Spleen (tissue), 11 donors: ENCODE data around the gene OR5AP2. TPM values are rescaled to one million over a fixed set of nuclear protein-coding genes. Genes with fewer than 3 reads are reported as not detected.

Source experiments
- DNase-seq: peaks from one replicate; pipeline ENCODE4 v3.0.0-alpha.2; 2020
- H3K27ac ChIP-seq, 8 donors: fragments of 200-600 bp; sonication (generic) in 7 of 8; 1 replicate in 4 of 8; 2 replicates in 4 of 8; pipeline versions ENCODE4 v1.5.0 to v1.8.0; 2016 to 2021; ENCODE audit warnings: inconsistent platforms in 4 of 8, mild to moderate bottlenecking in 4 of 8, moderate library complexity in 1 of 8
- H3K27me3 ChIP-seq, 7 donors: fragments of 200-600 bp; sonication (generic) in 6 of 7; replicated peaks in 1 of 7; 1 replicate in 4 of 7; 2 replicates in 3 of 7; pipeline versions ENCODE4 v1.5.0 to v1.8.0; 2016 to 2021; ENCODE audit warnings: inconsistent platforms in 3 of 7, mild to moderate bottlenecking in 1 of 7
- H3K36me3 ChIP-seq, 6 donors: fragments of 200-600 bp; sonication (generic) in 5 of 6; 1 replicate in 4 of 6; 2 replicates in 2 of 6; pipeline versions ENCODE4 v1.5.0 to v1.8.0; 2016 to 2021; ENCODE audit warnings: inconsistent platforms in 2 of 6
- H3K4me1 ChIP-seq, 6 donors: fragments of 200-600 bp; sonication (generic) in 5 of 6; 1 replicate in 3 of 6; 2 replicates in 3 of 6; pipeline versions ENCODE4 v1.5.0 to v1.8.0; 2016 to 2021; ENCODE audit warnings: inconsistent platforms in 3 of 6
- H3K4me3 ChIP-seq, 8 donors: fragments of 200-600 bp; sonication (generic) in 7 of 8; 1 replicate in 4 of 8; 2 replicates in 4 of 8; pipeline versions ENCODE4 v1.5.0 to v1.8.0; 2016 to 2021; ENCODE audit warnings: inconsistent platforms in 4 of 8, mild to moderate bottlenecking in 4 of 8, moderate library complexity in 2 of 8
- H3K9me3 ChIP-seq, 8 donors: fragments of 200-600 bp; sonication (generic) in 7 of 8; 1 replicate in 4 of 8; 2 replicates in 4 of 8; pipeline versions ENCODE4 v1.5.0 to v1.8.0; 2016 to 2021; ENCODE audit warnings: inconsistent platforms in 4 of 8
- POLR2A ChIP-seq, 3 donors: fragments of 450-650 bp; IDR thresholded peaks; one replicate each; pipeline ENCODE4 v1.5.1; 2017; ENCODE audit warnings: antibody characterized with exemption in 3 of 3, mild to moderate bottlenecking in 1 of 3
- POLR2AphosphoS5 ChIP-seq, 3 donors: sonication (generic); formaldehyde crosslinking; IDR thresholded peaks; one replicate each; pipeline ENCODE4 v1.5.1; 2017; ENCODE audit warnings: antibody characterized with exemption in 3 of 3
- WGBS, 5 donors: extraction: QIAGEN DNeasy Blood & Tissue Kit in 3 of 5; methylation state at CpG; one replicate each; pipeline versions ENCODE4 v1.1.5 to v1.1.7; 2013 to 2018; 5-methylcytosine and 5-hydroxymethylcytosine counted together
- intact Hi-C: fragments of 100-400 bp; cut with DNase I; formaldehyde crosslinking; loops from one replicate; pipeline ENCODE4 v1.15.0; 2023; ENCODE audit warnings: low total_unique reads
- polyA plus RNA-seq, 3 donors: library from polyadenylated mRNA; stranded (reverse); fragments of 200-250 nt; gene quantifications; one replicate each; pipeline ENCODE4 v1.2.1, GENCODE V29; 2013
- total RNA-seq, 7 donors: library from RNA; depleted of rRNA in 3 of 7; stranded (reverse); fragments of >200 nt in 3 of 7; fragmentation: NEBNext Ultra II Directional in 4 of 7; extraction: Animal tissue kit (Norgen Biotek cat#: 25700) in 4 of 7; gene quantifications; one replicate each; pipeline versions ENCODE4 v1.1.0 to v1.2.1, GENCODE V29; 2016 to 2021
- TF ChIP-seq, protein P1 (sequence below), 11 experiments: fragments of 200-600 bp in 7 of 11; fragments of 450-650 bp in 4 of 11; sonication (generic) in 4 of 11; IDR thresholded peaks in 8 of 11; conservative IDR thresholded peaks in 3 of 11; 1 replicate in 7 of 11; 2 replicates in 4 of 11; pipeline versions ENCODE4 v1.4.0 to v1.8.0; 2016 to 2021; ENCODE audit warnings: antibody characterized with exemption in 11 of 11, inconsistent platforms in 4 of 11, mild to moderate bottlenecking in 1 of 11
- donor health status: healthy with polysubstance abuse.
- donor health status: DM: no; HTN: no; CAD: no; lungs with moderate emphysema.
- donor health status: DM: no; HTN: no; CAD: no.
- donor health status: Bipolar disorder and iron deficiency.
- donor health status: healthy.
- donor health status: DM: no; HTN: no; CAD: no.
- donor health status: DM: yes; HTN: yes; CAD: no.

OR5AP2 gene
- total and polyA plus RNA-seq, 10 donors = not detected

DNA sequence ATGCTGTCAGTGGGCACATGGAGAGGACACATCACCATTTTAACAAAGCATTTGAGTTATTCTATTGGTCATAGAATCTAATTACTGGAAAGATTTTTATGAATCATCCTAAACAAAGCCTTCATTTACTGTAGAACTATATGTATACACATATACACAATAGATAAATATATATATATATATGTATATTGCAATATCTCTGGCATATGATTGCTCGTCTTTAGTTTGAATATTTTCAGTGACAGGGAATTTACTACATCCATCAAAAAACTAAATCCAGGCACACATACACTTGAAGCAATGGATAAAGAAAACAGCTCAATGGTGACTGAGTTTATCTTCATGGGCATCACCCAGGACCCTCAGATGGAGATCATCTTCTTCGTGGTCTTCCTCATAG, 21.1 kb upstream of the OR5AP2 start, which contains the start of gene OR5AR1:
Gene OR5AR1 (plus strand): TSS at position 301 of the 400 bp plus-strand sequence. CDS start 0 bp downstream, at position 301.
- Histone ChIP-seq H3K9me3 (no peaks in the 10 kb centered on the region), H3K36me3 (no peaks in the 10 kb centered on the region), H3K27ac (no peak within 1 kb of the TSS), H3K27me3 (no peaks in the 10 kb centered on the region), H3K4me1 (no peaks in the 10 kb centered on the region), H3K4me3 (no peak within 1 kb of the TSS)
- intact Hi-C loops = no loop called here
- TF ChIP-seq POLR2AphosphoS5 (IDR thresholded peaks at IDR 0.05) (no peak), POLR2A (IDR thresholded peaks at IDR 0.05) (no peak)
- TF ChIP-seq, protein P1, sequence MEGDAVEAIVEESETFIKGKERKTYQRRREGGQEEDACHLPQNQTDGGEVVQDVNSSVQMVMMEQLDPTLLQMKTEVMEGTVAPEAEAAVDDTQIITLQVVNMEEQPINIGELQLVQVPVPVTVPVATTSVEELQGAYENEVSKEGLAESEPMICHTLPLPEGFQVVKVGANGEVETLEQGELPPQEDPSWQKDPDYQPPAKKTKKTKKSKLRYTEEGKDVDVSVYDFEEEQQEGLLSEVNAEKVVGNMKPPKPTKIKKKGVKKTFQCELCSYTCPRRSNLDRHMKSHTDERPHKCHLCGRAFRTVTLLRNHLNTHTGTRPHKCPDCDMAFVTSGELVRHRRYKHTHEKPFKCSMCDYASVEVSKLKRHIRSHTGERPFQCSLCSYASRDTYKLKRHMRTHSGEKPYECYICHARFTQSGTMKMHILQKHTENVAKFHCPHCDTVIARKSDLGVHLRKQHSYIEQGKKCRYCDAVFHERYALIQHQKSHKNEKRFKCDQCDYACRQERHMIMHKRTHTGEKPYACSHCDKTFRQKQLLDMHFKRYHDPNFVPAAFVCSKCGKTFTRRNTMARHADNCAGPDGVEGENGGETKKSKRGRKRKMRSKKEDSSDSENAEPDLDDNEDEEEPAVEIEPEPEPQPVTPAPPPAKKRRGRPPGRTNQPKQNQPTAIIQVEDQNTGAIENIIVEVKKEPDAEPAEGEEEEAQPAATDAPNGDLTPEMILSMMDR (IDR thresholded peaks at IDR 0.05 in 8 of 11, conservative IDR thresholded peaks at IDR 0.05 in 3 of 11) = no peak
- DNase-seq = no peak
- 72 to 82% (median 73%) methylated on average over 2 of the region's 2 CpGs for WGBS, 5 donors

DNA sequence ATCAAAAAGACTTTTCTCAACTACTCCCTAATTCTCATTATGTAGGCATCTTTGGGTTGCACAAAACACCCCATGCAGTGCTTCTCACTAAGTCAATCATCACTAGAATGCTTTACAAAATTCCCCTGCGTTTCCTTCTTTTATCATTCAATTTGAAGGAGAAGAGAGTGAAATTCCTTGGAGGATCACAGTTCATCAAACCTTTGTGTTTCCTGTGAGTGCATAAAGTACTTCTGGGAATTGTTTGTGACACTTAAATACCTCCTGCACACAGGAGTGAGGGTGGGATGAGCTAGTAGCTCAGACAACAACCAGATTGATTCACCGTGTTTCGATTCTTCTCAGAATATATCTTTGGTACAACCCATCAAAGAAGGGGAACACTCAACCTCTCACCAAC, 17.5 kb upstream of the OR5AP2 start:
- H3K4me1 ChIP-seq = no peaks in the 10 kb centered on the region
- H3K27me3 ChIP-seq = no peaks in the 10 kb centered on the region
- intact Hi-C loops = no loop called here
- H3K4me3 ChIP-seq = no peak overlapping the region
- no peak overlapping the region for H3K27ac ChIP-seq
- peaks cover 0 to 14% (median 2%) of the 10 kb centered on the region in 8 donors for H3K9me3 ChIP-seq
- DNase-seq = no peak
- no peaks in the 10 kb centered on the region for H3K36me3 ChIP-seq
- no peak for TF ChIP-seq POLR2AphosphoS5 (IDR thresholded peaks at IDR 0.05)
- TF ChIP-seq, protein P1 (IDR thresholded peaks at IDR 0.05 in 8 of 11, conservative IDR thresholded peaks at IDR 0.05 in 3 of 11) = no peak
- 15 to 30% (median 22%) methylated on average over 3 of the region's 3 CpGs for WGBS, 5 donors

DNA sequence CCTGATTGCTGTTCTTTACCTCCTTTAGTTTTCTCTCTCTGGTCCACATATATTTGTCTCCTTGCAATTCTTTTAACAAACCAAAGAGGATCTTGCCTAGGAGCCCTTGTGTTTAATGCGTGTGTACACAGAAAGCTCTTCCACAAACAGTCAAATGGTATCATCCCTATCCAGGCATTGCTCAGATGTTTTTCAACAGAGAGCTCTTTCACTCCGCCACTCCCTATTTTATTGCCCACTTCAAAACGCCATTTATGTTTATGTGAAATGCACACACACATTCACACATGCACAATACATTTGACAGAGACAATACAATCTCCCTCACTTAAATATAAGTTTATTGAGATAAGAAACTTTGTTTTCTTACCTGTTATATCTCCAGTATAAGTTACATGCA, 4.7 kb downstream of the OR5AP2 start:
- TF ChIP-seq POLR2A (IDR thresholded peaks at IDR 0.05) = no peak
- TF ChIP-seq, protein P1 (IDR thresholded peaks at IDR 0.05 in 8 of 11, conservative IDR thresholded peaks at IDR 0.05 in 3 of 11) = no peak
- no peak for TF ChIP-seq POLR2AphosphoS5 (IDR thresholded peaks at IDR 0.05)
- Histone ChIP-seq H3K9me3 (peaks cover 0 to 7% (median 0%) of the 10 kb centered on the region in 8 donors), H3K4me3 (no peak overlapping the region), H3K27ac (no peak overlapping the region), H3K36me3 (no peaks in the 10 kb centered on the region), H3K4me1 (no peaks in the 10 kb centered on the region), H3K27me3 (no peaks in the 10 kb centered on the region)
- DNase-seq = no peak
- intact Hi-C loops = no loop called here
- WGBS, 5 donors = 72 to 83% (median 78%) methylated on average over 3 of the region's 3 CpGs

DNA sequence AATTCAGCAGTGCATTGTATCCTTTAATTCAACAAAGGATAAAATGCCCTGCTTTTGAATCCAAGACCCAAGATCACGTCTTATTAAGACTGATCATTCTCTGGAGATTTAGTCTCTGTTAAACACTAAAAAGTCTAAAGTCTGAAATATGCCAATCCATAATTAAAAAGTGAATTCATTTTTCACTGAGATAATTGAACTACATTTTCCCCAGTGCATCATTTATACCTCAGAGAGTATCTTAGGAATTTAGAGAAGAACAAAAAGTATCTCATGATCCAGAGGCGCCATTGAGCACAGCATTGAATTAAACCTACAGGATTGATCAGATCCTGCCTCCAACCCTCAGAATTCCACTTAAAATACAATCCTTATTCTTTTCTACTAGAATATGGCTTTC, 5.4 kb downstream of the OR5AP2 start:
- Histone ChIP-seq H3K4me1 (no peaks in the 10 kb centered on the region), H3K4me3 (no peak overlapping the region), H3K27ac (no peak overlapping the region), H3K27me3 (no peaks in the 10 kb centered on the region), H3K9me3 (peaks cover 0 to 5% (median 0%) of the 10 kb centered on the region in 8 donors), H3K36me3 (no peaks in the 10 kb centered on the region)
- intact Hi-C loops = no loop called here
- TF ChIP-seq, protein P1 (IDR thresholded peaks at IDR 0.05 in 8 of 11, conservative IDR thresholded peaks at IDR 0.05 in 3 of 11) = no peak
- no peak for TF ChIP-seq POLR2AphosphoS5 (IDR thresholded peaks at IDR 0.05)
- no peak for TF ChIP-seq POLR2A (IDR thresholded peaks at IDR 0.05)
- DNase-seq = no peak
- 77 to 87% (median 78%) methylated on average over 2 of the region's 2 CpGs for WGBS, 5 donors
